HCT116 (cell line): ENCODE results near the gene VIPR2. TPM values are rescaled to one million over a fixed set of nuclear protein-coding genes. Genes with fewer than 3 reads are reported as not detected.

Experiments used
- ATAC-seq: fragments of 200-7000 bp; cut with Tn5 transposase; 2 replicates; pipeline ENCODE4 v1.9.1; 2020; ENCODE audit warnings: mild to moderate bottlenecking, moderate library complexity
- BruUV-seq: library from RNA; stranded (reverse); fragments of 400-500 nt; replicated peaks from 2 replicates; lab custom pipeline; 2021; lab: Mats Ljungman, UMichigan
- CTCF ChIA-PET: fragments of 300-600 bp; sonication (Branson Sonifier 250); formaldehyde crosslinking; loops from one replicate; lab custom pipeline; 2021; ENCODE audit warnings: antibody characterized with exemption; lab: Charles Lee
- POLR2A ChIA-PET: fragments of 300-600, 350-600 bp; sonication (Branson Sonifier 250); formaldehyde crosslinking; loops from one replicate; lab custom pipeline; 2021; ENCODE audit warnings: antibody characterized with exemption; lab: Charles Lee
- RAD21 ChIA-PET, 2 experiments: fragments of 300-600 bp; sonication (Branson Sonifier 250); formaldehyde crosslinking; loops; one replicate each; lab custom pipeline; 2023; ENCODE audit warnings: low total read pairs in 2 of 2; ENCODE audit not compliant: uncharacterized antibody in 2 of 2, unreplicated experiment in 2 of 2, low non-redundant PET in 1 of 2; lab: Charles Lee
- DNase-seq: peaks from one replicate; pipeline ENCODE4 v3.0.0-alpha.2; 2010; ENCODE audit warnings: low read depth, low spot score
- H2AFZ ChIP-seq: fragments of 200-600 bp; shearing (Covaris generic), sonication (generic); 2 replicates; pipeline ENCODE4 v1.6.1; 2017; ENCODE audit warnings: low read depth, mixed run types, mixed read lengths, antibody characterized with exemption, low read length; ENCODE audit not compliant: poor library complexity, severe bottlenecking
- H3K27ac ChIP-seq: 2 replicates; pipeline ENCODE4 v1.5.1; 2012; ENCODE audit warnings: low read depth, low read length
- H3K27me3 ChIP-seq: fragments of 200-600 bp; sonication (generic); 2 replicates; pipeline ENCODE4 v1.6.1; 2016; ENCODE audit warnings: mixed run types, low read length, mixed read lengths; ENCODE audit not compliant: insufficient read depth
- H3K36me3 ChIP-seq, 2 experiments: fragments of 200-500 bp in 1 of 2; fragments of 200-600 bp in 1 of 2; sonication (Bioruptor generic) in 1 of 2; sonication (generic) in 1 of 2; 2 replicates each; pipeline versions ENCODE4 v1.5.1 to v1.6.1; 2014 to 2016; ENCODE audit warnings: low read length in 2 of 2, inconsistent platforms in 1 of 2, mixed read lengths in 1 of 2, mixed run types in 1 of 2; ENCODE audit not compliant: insufficient read depth in 2 of 2, control insufficient read depth in 1 of 2
- H3K4me1 ChIP-seq, 2 experiments: fragments of 200-600 bp in 1 of 2; sonication (generic) in 1 of 2; 2 replicates each; pipeline versions ENCODE4 v1.5.1 to v1.6.1; 2012 to 2017; ENCODE audit warnings: low read length in 2 of 2, inconsistent platforms in 1 of 2, mild to moderate bottlenecking in 1 of 2, mixed read lengths in 1 of 2, mixed run types in 1 of 2, moderate library complexity in 1 of 2; ENCODE audit not compliant: insufficient read depth in 2 of 2, control insufficient read depth in 1 of 2
- H3K4me2 ChIP-seq: fragments of 200-600 bp; sonication (generic); 2 replicates; pipeline ENCODE4 v1.6.1; 2017; ENCODE audit warnings: mixed run types, low read length, mixed read lengths
- H3K4me3 ChIP-seq, 2 experiments: fragments of 200-600 bp in 1 of 2; sonication (generic) in 1 of 2; replicated peaks in 1 of 2; 2 replicates each; pipeline ENCODE4 v1.5.1; 2011 to 2016; ENCODE audit warnings: low read length in 2 of 2, control low read depth in 1 of 2, low read depth in 1 of 2, mild to moderate bottlenecking in 1 of 2, mixed read lengths in 1 of 2, mixed run types in 1 of 2
- H3K79me2 ChIP-seq: fragments of 200-600 bp; sonication (generic); 2 replicates; pipeline ENCODE4 v1.6.1; 2017; ENCODE audit warnings: mild to moderate bottlenecking, mixed run types, low read length, moderate library complexity, mixed read lengths; ENCODE audit not compliant: insufficient read depth
- H3K9ac ChIP-seq: fragments of 200-600 bp; sonication (generic); 2 replicates; pipeline ENCODE4 v1.6.1; 2016; ENCODE audit warnings: low read length, mixed read lengths
- H3K9me2 ChIP-seq: fragments of 200-600 bp; sonication (generic), shearing (Covaris generic); 2 replicates; pipeline ENCODE4 v1.6.1; 2017; ENCODE audit warnings: mixed run types, mild to moderate bottlenecking, moderate library complexity; ENCODE audit not compliant: insufficient read depth
- H3K9me3 ChIP-seq, 2 experiments: fragments of 200-500 bp in 1 of 2; fragments of 200-600 bp in 1 of 2; sonication (Bioruptor generic) in 1 of 2; sonication (generic) in 1 of 2; 2 replicates each; pipeline ENCODE4 v1.6.1; 2014 to 2017; ENCODE audit warnings: low read length in 2 of 2, mixed read lengths in 2 of 2, inconsistent platforms in 1 of 2, low read depth in 1 of 2, mild to moderate bottlenecking in 1 of 2, mixed run types in 1 of 2, moderate library complexity in 1 of 2; ENCODE audit not compliant: control insufficient read depth in 1 of 2, insufficient read depth in 1 of 2
- H4K20me1 ChIP-seq: fragments of 200-600 bp; sonication (generic), shearing (Covaris generic); 2 replicates; pipeline ENCODE4 v1.6.1; 2017; ENCODE audit warnings: mixed run types, mild to moderate bottlenecking, moderate library complexity; ENCODE audit not compliant: insufficient read depth
- CBX3 ChIP-seq: IDR thresholded peaks from 2 replicates; pipeline ENCODE4 v1.6.1; 2012; ENCODE audit warnings: low read depth
- CEBPB ChIP-seq: IDR thresholded peaks from 2 replicates; pipeline ENCODE4 v1.6.1; 2012; ENCODE audit warnings: low read depth
- EGR1 ChIP-seq: IDR thresholded peaks from 2 replicates; pipeline ENCODE4 v1.6.1; 2012; ENCODE audit warnings: low read depth
- ELF1 ChIP-seq: IDR thresholded peaks from 2 replicates; pipeline ENCODE4 v1.6.1; 2012; ENCODE audit warnings: low read depth, borderline replicate concordance
- EZH2phosphoT487 ChIP-seq: fragments of 200-600 bp; IDR thresholded peaks from 2 replicates; pipeline ENCODE4 v1.6.1; 2018; ENCODE audit warnings: antibody characterized with exemption, borderline replicate concordance
- FOSL1 ChIP-seq: IDR thresholded peaks from 2 replicates; pipeline ENCODE4 v1.6.1; 2012; ENCODE audit warnings: low read depth
- JUND ChIP-seq: IDR thresholded peaks from 2 replicates; pipeline ENCODE4 v1.6.1; 2012
- POLR2A ChIP-seq: IDR thresholded peaks from 2 replicates; pipeline ENCODE4 v1.7.0; 2011; ENCODE audit warnings: borderline replicate concordance; ENCODE audit not compliant: insufficient read depth, insufficient read length; ENCODE audit errors: extremely low read depth
- POLR2AphosphoS5 ChIP-seq: IDR thresholded peaks from 2 replicates; pipeline ENCODE4 v1.6.1; 2011; ENCODE audit warnings: mild to moderate bottlenecking, low read depth, low read length, moderate library complexity
- RAD21 ChIP-seq: IDR thresholded peaks from 2 replicates; pipeline ENCODE4 v1.6.1; 2012; ENCODE audit warnings: low read depth, mild to moderate bottlenecking
- SIN3A ChIP-seq: IDR thresholded peaks from 2 replicates; pipeline ENCODE4 v1.6.1; 2012; ENCODE audit warnings: low read depth
- SP1 ChIP-seq: IDR thresholded peaks from 2 replicates; pipeline ENCODE4 v1.6.1; 2012; ENCODE audit warnings: low read depth
- TCF7L2 ChIP-seq: IDR thresholded peaks from 2 replicates; pipeline ENCODE4 v1.7.0; 2011; ENCODE audit warnings: borderline replicate concordance, inconsistent platforms; ENCODE audit not compliant: insufficient read depth, insufficient read length; ENCODE audit errors: extremely low read depth
- ZNF274 ChIP-seq: fragments of 200-500 bp; sonication (Bioruptor generic); IDR thresholded peaks from 2 replicates; pipeline ENCODE4 v1.6.1; 2014; ENCODE audit warnings: mild to moderate bottlenecking, low read depth, low read length, inconsistent platforms
- intact Hi-C: fragments of 100-400 bp; cut with micrococcal nuclease; formaldehyde crosslinking; loops from 2 replicates; pipeline ENCODE4 v1.10.0; 2022
- total RNA-seq: library from RNA; stranded (reverse); gene quantifications from one replicate; pipeline ENCODE4 v1.2.1, GENCODE V29; 2021; ENCODE audit not compliant: unreplicated experiment
- TF ChIP-seq, protein P1 (sequence below): IDR thresholded peaks from 2 replicates; pipeline ENCODE4 v1.6.1; 2011; ENCODE audit warnings: mild to moderate bottlenecking, low read length, moderate library complexity; ENCODE audit not compliant: insufficient replicate concordance; ENCODE audit errors: extremely low read depth
- TF ChIP-seq, protein P2 (sequence below), 3 experiments: fragments of 200-600 bp in 1 of 3; sonication (generic) in 1 of 3; IDR thresholded peaks in 2 of 3; conservative IDR thresholded peaks in 1 of 3; 2 replicates each; pipeline ENCODE4 v1.5.1; 2012 to 2017; ENCODE audit warnings: low read depth in 2 of 3, low read length in 2 of 3, antibody characterized with exemption in 1 of 3, borderline replicate concordance in 1 of 3, control low read depth in 1 of 3, mild to moderate bottlenecking in 1 of 3, mixed read lengths in 1 of 3, mixed run types in 1 of 3, moderate library complexity in 1 of 3; ENCODE audit not compliant: insufficient read depth in 1 of 3
- TF ChIP-seq, protein P3 (sequence below): IDR thresholded peaks from 2 replicates; pipeline ENCODE4 v1.6.1; 2012; ENCODE audit warnings: low read depth
- TF ChIP-seq, protein P4 (sequence below): IDR thresholded peaks from 2 replicates; pipeline ENCODE4 v1.6.1; 2012
- TF ChIP-seq, protein P5 (sequence below): IDR thresholded peaks from 2 replicates; pipeline ENCODE4 v1.6.1; 2012

VIPR2 gene
- total RNA-seq, 1 experiment from 2014 or later = 0.10 TPM

DNA sequence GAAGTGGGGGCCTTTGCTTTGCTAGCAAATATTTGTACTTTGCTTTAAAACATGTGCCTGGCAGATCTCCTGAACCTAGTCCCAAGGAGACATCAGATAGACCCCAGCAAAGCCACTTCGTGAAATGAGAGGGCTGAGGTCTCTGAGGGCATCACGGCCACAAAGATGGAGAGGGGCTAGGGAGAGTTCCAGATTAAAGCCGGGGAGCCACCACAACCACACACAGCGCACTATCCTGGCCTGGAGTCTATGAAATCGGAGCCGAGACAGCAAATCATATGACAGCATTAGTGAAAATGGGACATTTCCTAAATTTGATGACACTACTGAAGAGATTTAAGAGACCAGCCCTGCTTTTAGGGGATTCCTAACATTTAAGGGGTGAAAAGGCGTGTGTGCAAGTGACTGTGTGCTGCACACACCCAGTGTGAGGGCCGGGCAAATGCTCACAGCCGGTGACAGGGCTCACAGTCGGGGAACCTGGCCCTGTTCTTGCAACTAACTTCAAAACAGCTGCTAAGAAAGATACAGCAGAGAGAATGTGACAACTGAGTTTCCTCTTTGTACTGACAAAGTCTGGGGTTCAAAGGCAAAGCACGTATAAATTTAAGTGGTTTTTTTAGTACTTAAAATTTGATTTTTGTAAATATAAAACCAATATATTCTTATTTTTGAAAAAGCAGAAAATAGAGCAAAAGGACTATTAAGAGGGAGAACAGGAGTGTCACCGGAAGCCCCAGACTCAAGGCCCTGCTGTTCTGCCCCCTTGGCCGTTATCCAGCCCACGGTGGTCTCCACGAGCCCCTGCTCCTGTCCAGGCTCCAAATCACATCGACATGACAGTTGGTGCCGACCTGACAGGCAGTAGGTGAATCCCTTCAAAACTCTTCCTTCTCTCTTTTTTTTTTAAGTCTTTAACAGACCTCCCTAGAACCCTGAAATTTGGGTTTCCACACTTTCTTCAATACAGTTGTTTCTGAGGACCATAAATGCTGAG is 49.5 kb downstream of the VIPR2 start:
- Histone ChIP-seq H3K79me2 (no peaks in the 10 kb centered on the region), H3K4me1 (no peaks in the 10 kb centered on the region), H3K4me3 (no peak overlapping the region), H3K4me2 (no peak overlapping the region), H3K9me3 (no peaks in the 10 kb centered on the region), H4K20me1 (no peaks in the 10 kb centered on the region), H3K9me2 (no peaks in the 10 kb centered on the region), H2AFZ (no peak overlapping the region), H3K36me3 (no peaks in the 10 kb centered on the region), H3K27me3 (no peaks in the 10 kb centered on the region), H3K27ac (no peak overlapping the region), H3K9ac (no peak overlapping the region)
- ChIA-PET POLR2A (no interaction called here), CTCF (no interaction called here), RAD21 (no interaction called here)
- intact Hi-C loops = no loop called here
- BruUV-seq = no TSS peak
- ATAC-seq (no peak), DNase-seq (no peak)
- TF ChIP-seq POLR2A (no peak), TCF7L2 (no peak), SIN3A (no peak), JUND (no peak), SP1 (no peak), ZNF274 (no peak), EZH2phosphoT487 (no peak), CEBPB (no peak), FOSL1 (no peak), CBX3 (no peak), POLR2AphosphoS5 (no peak), EGR1 (no peak), ELF1 (no peak), RAD21 (no peak)
- TF ChIP-seq, protein P1, sequence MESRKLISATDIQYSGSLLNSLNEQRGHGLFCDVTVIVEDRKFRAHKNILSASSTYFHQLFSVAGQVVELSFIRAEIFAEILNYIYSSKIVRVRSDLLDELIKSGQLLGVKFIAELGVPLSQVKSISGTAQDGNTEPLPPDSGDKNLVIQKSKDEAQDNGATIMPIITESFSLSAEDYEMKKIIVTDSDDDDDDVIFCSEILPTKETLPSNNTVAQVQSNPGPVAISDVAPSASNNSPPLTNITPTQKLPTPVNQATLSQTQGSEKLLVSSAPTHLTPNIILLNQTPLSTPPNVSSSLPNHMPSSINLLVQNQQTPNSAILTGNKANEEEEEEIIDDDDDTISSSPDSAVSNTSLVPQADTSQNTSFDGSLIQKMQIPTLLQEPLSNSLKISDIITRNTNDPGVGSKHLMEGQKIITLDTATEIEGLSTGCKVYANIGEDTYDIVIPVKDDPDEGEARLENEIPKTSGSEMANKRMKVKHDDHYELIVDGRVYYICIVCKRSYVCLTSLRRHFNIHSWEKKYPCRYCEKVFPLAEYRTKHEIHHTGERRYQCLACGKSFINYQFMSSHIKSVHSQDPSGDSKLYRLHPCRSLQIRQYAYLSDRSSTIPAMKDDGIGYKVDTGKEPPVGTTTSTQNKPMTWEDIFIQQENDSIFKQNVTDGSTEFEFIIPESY = no peak
- TF ChIP-seq, protein P2, sequence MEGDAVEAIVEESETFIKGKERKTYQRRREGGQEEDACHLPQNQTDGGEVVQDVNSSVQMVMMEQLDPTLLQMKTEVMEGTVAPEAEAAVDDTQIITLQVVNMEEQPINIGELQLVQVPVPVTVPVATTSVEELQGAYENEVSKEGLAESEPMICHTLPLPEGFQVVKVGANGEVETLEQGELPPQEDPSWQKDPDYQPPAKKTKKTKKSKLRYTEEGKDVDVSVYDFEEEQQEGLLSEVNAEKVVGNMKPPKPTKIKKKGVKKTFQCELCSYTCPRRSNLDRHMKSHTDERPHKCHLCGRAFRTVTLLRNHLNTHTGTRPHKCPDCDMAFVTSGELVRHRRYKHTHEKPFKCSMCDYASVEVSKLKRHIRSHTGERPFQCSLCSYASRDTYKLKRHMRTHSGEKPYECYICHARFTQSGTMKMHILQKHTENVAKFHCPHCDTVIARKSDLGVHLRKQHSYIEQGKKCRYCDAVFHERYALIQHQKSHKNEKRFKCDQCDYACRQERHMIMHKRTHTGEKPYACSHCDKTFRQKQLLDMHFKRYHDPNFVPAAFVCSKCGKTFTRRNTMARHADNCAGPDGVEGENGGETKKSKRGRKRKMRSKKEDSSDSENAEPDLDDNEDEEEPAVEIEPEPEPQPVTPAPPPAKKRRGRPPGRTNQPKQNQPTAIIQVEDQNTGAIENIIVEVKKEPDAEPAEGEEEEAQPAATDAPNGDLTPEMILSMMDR (IDR thresholded peaks at IDR 0.05 in 2 of 3, conservative IDR thresholded peaks at IDR 0.05 in 1 of 3; ENCODE audit: borderline replicate concordance in 1 of 3, insufficient read depth in 1 of 3, low read depth in 2 of 3, low read length in 2 of 3) = no peak
- TF ChIP-seq, protein P3, sequence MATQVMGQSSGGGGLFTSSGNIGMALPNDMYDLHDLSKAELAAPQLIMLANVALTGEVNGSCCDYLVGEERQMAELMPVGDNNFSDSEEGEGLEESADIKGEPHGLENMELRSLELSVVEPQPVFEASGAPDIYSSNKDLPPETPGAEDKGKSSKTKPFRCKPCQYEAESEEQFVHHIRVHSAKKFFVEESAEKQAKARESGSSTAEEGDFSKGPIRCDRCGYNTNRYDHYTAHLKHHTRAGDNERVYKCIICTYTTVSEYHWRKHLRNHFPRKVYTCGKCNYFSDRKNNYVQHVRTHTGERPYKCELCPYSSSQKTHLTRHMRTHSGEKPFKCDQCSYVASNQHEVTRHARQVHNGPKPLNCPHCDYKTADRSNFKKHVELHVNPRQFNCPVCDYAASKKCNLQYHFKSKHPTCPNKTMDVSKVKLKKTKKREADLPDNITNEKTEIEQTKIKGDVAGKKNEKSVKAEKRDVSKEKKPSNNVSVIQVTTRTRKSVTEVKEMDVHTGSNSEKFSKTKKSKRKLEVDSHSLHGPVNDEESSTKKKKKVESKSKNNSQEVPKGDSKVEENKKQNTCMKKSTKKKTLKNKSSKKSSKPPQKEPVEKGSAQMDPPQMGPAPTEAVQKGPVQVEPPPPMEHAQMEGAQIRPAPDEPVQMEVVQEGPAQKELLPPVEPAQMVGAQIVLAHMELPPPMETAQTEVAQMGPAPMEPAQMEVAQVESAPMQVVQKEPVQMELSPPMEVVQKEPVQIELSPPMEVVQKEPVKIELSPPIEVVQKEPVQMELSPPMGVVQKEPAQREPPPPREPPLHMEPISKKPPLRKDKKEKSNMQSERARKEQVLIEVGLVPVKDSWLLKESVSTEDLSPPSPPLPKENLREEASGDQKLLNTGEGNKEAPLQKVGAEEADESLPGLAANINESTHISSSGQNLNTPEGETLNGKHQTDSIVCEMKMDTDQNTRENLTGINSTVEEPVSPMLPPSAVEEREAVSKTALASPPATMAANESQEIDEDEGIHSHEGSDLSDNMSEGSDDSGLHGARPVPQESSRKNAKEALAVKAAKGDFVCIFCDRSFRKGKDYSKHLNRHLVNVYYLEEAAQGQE = no peak
- TF ChIP-seq, protein P4, sequence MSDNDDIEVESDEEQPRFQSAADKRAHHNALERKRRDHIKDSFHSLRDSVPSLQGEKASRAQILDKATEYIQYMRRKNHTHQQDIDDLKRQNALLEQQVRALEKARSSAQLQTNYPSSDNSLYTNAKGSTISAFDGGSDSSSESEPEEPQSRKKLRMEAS = no peak
- TF ChIP-seq, protein P5, sequence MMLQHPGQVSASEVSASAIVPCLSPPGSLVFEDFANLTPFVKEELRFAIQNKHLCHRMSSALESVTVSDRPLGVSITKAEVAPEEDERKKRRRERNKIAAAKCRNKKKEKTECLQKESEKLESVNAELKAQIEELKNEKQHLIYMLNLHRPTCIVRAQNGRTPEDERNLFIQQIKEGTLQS = no peak
